ENCODE data around the gene PIGS.

GRCh38 chr17:28579526-28579925 is 8.2 kb upstream of the PIGS start:
- TF ChIP-seq CTCF (IDR thresholded peaks at IDR 0.05): no peak
- no peak for TF ChIP-seq POLR2A (IDR thresholded peaks at IDR 0.05; ENCODE audit: low read depth)
- no peak for TF ChIP-seq EP300 (IDR thresholded peaks at IDR 0.05)
- no peak for TF ChIP-seq POLR2AphosphoS5 (IDR thresholded peaks at IDR 0.05)
